Activated CD4-positive, alpha-beta T cell treated with anti-CD3 and anti-CD28 coated beads, Interleukin-2, amount 50 U/mL, for 4 hours (primary cell): ENCODE data around the gene XIRP2.

Source experiments
- DNase-seq, 2 experiments: peaks; one replicate each; pipeline ENCODE4 v3.0.0-alpha.2; 2020

Gene XIRP2

DNA sequence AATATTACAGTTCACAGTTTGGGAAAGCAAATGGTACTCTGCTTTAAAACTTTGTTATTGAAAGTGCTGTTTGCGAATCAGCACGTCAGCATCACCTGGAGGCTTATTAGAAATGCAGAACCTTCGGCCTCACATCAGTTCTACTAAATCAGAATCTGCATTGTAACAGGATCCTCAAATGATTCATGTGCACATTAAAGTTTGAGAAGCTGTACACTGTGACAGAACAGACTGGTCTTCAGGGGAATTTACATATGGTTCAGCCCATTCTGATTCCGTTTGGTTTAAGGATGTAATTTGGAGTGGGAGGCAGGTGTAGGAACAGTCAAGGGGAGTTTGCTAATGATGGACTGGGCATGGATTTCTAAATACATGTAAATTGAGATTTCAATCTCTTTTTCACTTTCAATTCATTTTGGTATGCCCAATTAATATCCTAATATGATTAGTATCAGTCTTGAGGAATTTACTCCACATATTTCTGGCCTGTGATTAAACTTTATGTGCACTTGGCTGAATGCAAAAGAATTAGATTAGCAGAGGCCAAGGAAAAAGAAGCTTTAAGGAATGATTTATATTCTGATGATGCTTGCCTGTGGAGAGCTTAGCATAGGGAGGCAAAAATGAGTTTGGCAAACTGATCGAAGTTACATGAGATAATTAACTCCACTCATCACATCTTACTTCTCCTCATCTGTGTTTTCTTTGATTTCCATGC lies 248.8 kb downstream of the XIRP2 start:
- no peak for DNase-seq

DNA sequence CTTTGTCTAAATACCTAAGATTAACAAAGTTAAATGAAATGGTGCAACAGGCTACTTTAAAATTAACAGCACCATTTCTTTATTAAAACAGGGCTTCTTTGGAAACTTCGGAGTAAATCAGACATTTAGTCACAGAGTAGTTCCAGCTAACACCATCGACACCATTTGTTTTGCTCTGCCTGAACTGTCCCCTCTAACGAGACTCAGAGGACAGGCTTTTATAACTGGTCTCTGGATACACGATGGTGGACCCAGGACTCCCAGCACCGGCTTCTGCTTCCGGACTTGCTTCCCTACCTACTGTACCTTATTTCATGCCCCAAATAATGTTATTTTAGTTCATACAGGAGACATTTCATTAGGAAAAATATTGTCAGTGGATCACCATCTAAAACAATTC lies 252.1 kb downstream of the XIRP2 start:
- no peak for DNase-seq

DNA sequence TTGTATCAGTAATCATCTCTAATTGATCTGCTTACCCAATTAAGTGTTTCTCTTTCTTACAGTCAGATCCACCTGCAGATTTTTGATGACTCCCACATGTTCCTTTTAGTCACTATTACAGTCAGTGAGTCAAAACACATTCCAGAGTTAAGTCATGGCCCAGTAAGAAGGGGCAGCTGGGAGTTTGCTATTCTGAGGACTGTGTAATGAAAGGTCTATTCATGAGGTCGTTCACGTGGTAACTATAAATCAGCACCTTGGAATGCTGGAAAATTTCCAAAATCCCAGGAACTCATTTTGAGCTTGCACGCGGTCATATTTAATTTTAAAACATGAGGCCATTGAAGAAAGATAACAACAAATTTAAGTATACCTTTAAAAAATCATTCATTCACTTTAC lies 252.5 kb downstream of the XIRP2 start:
- no peak for DNase-seq

DNA sequence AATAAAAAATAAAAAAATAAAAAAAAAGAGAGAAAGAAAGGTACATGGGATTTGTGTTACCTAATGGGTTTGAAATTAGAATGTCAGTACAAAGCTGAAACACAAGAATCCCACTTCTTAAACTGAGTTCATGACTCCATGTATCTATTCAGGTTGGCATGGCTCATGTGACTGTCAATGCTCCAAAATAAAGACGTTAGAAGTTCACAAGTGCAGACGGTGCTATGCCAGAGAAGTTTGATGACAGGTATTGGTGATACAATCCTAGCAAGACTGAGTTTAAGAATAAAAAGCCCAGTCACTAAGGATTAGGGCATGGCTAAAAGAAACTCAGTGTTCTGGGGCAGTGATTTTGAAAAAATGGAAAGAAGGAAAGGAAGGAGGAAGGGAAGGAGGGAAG lies 254.3 kb downstream of the XIRP2 start:
- DNase-seq = no peak

DNA sequence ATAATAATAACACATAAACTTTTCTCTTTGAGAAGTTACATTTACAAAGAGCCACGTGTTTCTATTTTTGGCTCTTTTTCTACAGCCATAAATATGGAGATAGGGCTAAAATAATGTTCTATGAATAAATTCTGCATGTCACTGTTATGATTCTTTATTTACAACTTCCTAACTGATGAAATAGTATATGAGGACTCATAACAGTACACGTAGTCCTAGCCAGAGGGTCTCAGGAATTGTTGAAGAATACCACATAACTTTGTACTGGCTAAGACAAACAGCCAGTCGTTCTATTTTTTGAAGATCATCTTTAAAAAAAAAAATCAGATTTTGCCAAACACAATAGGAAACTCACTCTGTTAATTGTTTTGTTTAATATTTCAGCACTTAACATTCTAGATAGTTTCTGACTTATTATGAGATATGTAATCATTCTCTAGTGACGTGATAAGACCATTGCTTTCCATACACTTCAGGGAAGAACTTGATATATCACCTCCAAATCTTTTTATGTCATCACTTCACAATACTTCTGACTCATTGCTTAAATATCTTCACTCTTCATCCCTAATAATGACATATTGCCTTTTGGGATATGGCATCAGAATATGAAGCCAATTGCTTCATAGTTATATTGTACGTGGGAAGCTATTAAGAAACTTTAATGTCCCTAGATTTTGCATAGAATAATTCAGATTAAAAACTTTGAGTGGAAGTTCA lies 256.1 kb downstream of the XIRP2 start:
- no peak for DNase-seq

DNA sequence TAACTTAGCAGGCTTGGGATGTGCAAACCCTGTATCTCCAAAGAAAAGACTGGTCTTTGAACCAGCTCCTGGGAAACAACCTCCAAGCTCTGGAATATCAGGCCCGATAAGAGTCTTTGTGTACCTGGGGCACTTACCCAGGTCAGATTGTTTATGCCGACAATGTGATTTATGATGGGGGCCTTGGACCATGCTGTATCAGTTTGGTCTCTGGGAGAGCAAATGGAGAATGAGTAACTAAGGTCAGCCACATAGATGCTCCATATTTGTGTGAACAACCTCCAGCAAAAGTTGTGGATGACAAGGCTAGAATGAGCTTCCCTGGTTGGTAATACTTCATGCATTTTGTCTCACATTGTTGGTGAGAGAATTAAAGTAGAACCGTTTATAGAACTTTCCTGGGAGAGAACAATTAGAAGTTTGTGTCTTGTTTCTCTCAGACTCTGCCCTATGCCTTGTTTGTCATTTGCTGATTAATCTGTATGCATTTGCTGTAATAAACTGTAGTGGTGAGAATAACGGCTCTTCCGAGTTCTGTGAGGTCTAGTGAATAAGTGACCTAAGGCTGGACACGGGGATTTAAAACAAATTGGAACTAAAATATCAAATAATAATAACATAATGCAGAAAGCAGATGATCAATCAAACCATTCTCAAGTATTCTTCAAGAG lies 259.1 kb downstream of the XIRP2 start:
- DNase-seq = no peak

DNA sequence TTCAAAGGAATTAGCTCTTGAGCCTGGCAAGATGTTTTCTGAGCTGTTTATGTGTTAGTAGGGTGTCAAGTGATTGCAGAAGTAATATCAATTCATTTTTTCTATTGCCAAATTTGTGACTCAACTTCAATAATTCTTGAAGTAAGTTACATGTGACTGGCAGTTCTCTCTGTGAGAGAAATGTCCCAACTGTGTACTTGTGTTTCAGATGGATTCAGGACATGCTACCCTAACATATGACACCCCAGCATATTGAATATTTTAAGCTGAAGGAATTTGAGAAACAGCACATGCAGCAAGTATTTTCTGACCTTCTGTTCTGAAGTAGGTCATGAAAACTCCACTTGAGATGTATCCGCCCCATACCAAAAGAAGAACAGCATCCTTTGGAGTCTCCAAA lies 263.6 kb downstream of the XIRP2 start:
- DNase-seq = no peak

DNA sequence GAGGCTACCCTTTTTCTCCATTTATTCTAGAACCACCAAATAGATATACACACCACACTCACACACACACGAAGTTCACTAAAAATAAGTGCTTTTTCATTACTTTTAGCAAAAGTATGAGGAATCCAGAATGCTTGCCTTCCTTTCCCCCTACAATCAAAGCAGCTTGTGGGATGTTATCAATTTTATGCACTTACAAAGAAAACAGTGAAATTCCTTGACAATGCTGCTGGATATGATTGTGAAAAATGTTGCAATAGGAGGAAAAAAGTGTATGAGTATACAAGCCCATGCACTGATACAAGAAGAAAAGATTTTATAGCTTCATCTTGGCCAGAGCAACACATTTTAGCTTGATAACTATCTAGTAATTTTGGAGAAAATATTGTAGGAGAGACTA lies 269.2 kb downstream of the XIRP2 start:
- DNase-seq = no peak

DNA sequence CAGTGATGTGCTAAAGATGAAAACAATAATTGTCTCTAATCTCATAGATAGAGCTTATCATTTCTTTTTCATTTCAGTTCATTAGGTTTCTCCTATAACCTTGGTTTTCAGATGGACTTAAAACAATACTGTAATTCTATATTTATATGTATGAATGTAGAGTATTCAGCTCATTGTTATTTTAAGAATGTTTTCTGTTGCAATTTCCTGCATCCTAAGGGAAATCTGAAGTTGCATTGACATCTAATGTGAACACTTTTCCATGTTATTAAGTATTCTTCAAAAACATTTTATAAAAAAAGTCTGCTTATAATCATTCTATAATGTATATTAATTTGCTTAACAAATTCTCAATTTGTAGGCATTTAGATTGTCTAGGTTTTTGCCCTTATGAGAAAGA lies 288.9 kb downstream of the XIRP2 start:
- DNase-seq = no peak

DNA sequence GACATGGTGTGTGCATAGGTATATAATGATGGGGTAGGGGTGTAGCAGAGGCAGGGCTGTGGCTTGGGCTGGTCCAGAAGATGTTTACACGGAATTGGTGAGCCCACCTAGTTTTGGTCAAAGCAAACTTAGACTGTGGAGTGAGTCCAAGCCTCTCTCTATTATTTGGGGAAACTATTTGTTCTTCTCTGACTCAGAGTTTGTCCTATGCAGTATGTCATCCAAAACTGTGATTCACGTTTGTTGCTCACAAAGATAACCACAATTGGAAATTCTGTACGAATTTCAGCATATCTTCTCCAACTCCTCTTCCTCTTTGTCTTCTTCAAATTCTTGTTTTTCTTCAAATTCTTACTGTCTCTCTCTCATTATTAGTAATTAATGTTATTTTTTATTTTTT lies 292.9 kb downstream of the XIRP2 start:
- no peak for DNase-seq

DNA sequence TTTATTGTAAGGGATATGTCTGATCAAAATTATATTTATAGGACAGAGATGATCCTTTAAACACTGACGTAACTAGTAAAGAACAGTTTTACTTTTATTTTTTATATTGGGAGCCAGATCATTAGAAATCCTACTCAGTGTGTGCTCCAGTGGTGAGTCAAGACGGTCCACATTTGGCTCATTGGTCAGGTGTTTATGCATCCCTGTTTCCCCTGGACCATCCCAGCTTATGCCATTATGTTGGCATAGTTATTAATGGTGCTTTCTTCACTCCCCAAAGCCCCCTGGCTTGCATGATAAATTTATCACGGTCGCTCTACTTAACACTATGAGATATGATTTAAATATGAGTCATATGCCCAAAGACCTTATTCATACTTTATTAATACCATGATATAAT lies 293.4 kb downstream of the XIRP2 start:
- DNase-seq = no peak

DNA sequence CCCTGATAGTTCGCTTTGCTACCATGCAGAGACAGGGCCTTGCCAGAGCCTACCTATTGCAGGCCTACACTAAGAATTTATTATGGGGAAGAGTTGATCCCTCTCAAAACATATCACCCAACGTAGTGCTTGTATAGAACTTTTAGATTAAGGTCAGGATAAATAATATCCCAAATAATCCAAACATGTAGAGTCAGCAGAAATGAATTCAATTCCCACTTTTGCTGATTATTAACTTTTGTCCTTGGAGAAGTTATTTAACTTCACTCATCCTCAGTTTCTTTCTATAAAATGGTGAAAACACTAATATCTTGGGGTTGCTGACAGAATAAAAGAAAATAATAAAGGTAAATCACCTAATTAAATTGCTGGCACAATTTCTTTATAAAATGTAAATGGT lies 294.1 kb downstream of the XIRP2 start:
- DNase-seq = no peak

DNA sequence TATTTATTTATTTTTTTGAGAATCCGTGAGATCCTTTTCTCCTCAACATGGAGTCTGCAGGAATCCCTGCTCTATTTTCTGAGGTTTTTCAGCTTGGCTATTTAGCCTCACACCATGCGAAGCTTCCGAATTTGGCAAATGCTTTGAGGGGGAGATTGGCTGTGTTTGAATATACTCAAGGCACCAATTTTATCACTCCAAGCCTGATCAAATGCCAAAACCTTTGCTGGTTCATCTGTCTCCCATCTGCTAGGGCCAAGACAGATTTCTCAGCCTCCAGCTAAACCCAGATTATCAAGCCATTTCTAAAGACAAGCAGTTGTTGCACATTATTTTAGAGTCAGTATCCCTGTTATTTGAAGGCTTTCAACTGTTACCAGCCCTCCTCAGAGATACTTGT lies 295.7 kb downstream of the XIRP2 start:
- DNase-seq = no peak

DNA sequence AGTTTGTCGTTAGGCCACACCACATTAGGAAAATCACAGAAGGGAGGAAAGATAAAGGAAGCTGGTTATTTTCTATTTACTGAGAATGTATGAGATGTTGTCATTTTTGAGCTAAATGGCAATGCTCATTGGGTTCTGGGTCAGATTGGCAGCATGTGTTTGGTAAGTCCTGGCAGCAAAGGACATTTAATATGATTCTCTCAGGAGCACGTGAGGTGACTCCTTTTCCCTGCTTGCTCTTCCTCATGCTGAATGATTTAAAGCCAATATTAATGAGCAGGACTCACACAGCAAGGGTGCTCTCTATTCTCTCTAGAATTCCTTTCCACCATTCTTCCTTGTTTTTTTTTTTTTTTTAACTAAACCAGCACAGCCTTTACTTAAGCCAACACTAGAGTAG lies 298.2 kb downstream of the XIRP2 start:
- DNase-seq = no peak

DNA sequence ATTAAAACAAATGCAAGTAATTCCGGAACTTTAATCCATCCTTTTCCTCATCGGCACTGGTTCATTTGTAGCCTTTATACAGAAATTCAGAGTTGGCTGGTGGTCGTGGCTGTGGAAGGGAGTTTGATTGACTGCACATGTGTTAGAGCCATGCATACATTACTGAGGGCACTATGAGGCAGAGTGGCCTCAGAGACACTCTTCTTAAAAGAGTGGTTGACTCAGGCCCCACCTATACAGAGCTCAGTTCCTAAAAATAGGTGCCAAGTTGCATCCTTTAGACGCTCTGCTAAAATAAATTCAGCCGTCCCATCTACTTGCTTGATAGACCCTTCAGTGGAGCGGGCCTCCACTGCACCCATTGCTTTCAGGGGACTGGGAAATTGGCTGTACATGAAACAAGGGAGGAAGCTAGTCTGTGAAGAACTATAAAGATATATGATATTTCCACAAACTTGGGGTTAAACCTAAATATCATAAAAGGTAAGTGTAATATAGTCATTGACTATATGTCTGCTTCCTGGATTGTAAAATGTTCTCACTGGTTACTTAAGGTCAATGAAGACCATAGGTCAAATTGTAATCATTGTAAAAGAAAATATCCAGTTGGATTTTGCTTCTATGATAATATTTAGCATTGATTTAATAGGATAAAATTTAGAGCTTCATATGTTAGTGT lies 298.9 kb downstream of the XIRP2 start:
- DNase-seq = no peak

DNA sequence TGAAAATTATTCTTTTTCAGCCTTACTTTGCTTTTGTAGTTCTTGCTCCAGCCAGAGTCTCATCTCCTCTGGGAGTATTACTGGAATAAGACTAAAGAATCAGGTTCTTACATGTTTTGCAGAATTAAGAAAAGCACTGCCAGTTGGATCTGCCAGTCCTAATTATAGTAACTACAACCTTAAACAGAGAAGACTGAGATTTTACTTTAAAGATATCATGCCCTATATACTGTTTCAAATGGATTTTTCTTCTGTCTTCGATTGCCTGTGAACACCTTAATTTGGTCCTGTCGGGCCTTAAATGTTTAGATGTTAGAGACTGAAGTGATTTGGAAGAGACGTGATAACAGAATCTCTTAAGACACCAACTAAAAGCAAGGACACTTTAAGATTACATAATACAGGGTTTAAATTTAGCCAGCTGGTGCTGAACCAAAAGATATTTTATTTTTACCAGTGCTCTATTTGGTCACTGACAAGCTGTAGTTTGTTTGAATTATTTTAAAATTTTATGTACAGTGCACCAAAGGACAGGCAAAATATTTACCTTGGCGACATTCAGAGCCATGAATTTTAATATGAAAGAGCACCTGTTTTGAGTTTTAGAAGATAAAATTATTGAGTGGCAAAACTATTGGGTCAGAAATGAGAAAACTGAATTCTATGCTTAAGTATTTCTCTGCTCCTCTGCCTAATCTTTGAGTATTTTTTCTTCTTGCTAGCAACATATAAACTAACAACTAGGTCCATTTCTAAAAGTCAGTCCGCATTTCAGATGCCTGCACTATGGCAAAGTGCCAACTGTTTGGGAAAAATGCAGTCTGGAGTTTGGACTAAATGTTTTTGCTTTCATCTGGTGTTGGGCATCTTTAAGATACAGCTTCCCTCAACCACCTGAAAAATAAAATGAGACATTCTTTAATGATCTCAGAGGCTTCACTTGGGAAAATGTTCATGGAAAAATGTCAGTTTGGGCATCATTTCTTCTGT lies 300.0 kb downstream of the XIRP2 start:
- no peak for DNase-seq

DNA sequence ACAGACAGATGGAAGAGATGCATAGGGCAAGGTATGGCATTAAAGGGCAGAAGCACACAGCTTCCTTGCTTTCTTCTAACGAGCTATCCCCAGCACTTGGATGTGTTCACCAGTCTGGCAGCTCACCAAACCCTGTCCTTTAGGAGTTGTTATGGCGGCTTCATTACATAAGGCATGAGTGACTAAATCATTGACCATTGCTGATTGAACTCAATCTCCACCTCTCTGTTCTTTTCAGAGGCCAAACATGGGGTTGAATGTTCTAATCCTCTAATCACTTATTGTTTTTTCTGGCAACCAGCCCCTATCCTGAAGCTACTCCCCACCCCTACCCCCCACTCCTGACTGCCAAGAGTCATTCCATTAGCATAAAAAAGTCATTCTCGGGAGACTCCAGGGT lies 301.8 kb downstream of the XIRP2 start:
- no peak for DNase-seq

DNA sequence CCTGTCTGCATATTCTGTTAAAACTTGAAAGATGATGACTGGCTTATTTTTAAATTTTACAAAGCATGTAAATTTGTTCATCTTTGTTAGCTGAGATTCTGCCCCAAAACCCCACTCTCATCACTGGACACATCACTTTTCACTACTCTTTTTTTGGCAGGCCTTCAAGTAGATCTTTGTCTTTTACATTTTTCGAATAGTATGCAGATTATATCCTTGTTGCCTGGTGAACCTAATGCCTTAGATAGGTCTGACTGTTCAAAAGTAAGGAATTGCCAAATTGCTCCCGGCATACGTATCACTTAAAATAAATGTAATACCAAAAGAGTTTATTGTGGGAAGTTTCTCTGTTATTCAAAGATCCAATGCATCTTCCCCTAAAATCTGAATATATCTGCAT lies 303.3 kb downstream of the XIRP2 start:
- DNase-seq = no peak

DNA sequence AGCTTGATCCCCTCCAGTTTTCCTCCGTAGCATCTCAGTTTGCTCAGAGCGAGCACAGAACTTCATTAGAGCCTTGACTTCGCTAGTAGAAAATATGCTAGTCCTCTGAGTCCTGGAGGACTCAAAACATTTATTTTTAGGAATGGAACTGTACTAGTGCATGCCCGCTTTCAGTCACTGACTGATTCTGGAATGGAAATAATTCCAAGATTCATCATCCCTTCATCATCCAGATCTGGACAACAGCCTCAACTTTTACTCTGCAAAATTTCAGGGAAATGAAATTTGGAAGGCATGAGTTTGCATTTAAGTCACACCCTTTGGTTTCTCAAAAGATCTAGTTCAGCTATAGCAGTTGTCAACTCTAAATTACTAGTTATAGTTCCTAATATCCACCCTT lies 304.6 kb downstream of the XIRP2 start:
- DNase-seq = no peak

DNA sequence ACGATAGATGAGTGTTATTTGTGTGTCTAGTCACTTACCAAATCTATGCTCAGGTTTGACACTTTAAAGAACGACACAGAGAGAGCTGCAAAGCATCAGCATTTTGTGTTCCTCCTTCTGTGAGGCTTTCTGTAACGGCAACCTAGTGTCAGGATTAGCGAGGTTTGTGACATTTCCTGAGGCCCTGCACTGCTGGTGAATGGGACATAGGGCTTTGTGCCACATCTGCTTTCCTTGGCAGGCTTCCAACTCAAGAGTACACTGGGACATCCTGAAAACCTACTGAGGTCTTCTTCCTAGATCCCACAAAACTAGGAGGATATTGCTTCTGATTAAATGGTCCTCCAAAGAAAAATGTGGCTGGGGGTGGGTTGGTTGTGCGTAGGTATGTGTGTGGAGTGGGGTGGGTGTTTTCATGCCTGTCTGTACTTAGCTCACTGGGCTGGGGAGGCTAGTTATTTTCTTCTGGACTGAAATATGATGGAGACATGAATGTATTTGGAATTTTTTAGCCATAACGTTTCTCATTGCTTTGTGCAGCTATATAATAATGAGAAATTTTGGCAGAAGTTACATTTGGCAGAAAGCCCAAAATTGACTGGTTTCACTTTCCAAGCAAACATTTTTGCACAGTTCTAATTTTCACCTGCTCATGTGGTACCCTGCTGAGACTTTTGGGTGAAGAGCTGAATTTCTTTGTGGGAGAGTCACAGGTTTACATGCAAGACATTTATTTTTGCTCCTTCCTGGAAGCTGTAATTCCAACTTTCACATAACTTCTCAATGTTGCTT lies 308.4 kb downstream of the XIRP2 start:
- no peak for DNase-seq

DNA sequence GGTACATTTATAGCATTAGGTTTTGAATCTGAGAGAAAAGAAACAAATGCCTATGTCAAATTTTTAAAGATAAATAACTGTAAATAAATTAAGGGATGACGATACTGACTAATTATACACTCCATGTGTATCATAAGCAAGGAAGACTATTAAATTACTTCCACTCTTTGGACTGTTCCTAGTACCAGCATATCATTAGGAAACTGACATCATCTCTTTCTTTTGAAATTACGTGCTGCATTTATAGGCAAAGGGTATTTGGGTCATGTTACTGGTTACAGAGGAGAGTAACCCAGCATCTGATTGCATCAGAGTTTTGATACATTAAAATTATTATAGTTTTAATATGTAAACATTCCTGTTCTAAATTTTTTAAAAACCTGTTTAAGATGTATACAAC lies 309.7 kb downstream of the XIRP2 start:
- DNase-seq = no peak

DNA sequence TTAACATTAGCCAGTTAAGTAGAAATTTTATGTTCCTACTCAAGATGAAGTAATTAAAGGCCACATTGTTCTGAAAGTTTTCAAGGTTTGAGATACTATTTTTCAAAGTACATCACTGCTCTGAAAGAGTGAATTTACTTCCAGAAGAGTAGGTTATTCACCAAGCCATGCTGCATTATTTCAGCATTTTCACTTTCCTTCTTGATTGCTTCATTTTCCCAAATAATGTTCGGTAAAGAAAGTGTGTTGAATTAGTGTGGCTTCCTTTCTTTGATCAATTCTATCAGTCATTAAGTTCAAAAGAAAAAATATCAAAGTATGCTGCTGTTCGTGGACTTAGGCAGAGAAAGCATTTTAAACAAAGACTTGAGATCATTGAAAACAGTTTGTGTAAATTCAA lies 310.3 kb downstream of the XIRP2 start:
- DNase-seq = no peak
